RWPE2 (cell line): ENCODE data around the gene KAZN.

Experiments used
- ATAC-seq: fragments of 200-7000 bp; cut with Tn5 transposase; 3 replicates; pipeline ENCODE4 v1.9.1; 2021; ENCODE audit warnings: low read depth
- DNase-seq: peaks from one replicate; pipeline ENCODE4 v3.0.0-alpha.2; 2020; ENCODE audit warnings: low spot score
- H3K27ac ChIP-seq: fragments of 450-650 bp; 2 replicates; pipeline ENCODE4 v1.5.1; 2017; ENCODE audit warnings: mild to moderate bottlenecking; ENCODE audit not compliant: poor library complexity, severe bottlenecking
- H3K27me3 ChIP-seq: fragments of 250-450 bp; sonication (Bioruptor Pico); 2 replicates; pipeline ENCODE4 v1.5.1; 2021; ENCODE audit warnings: mild to moderate bottlenecking, moderate library complexity; ENCODE audit not compliant: insufficient read depth, poor library complexity, severe bottlenecking
- H3K36me3 ChIP-seq: fragments of 250-450 bp; sonication (Bioruptor Pico); 2 replicates; pipeline ENCODE4 v1.5.1; 2020; ENCODE audit warnings: low read depth, mild to moderate bottlenecking, moderate library complexity
- H3K4me1 ChIP-seq: fragments of 250-450 bp; sonication (Bioruptor Pico); 2 replicates; pipeline ENCODE4 v1.5.1; 2021; ENCODE audit warnings: mild to moderate bottlenecking, moderate library complexity; ENCODE audit not compliant: insufficient read depth, poor library complexity, severe bottlenecking
- H3K4me3 ChIP-seq: fragments of 250-450 bp; sonication (Bioruptor Pico); 2 replicates; pipeline ENCODE4 v1.5.1; 2021; ENCODE audit warnings: mild to moderate bottlenecking, moderate library complexity; ENCODE audit not compliant: severe bottlenecking
- H3K9me3 ChIP-seq: fragments of 250-450 bp; sonication (Bioruptor Pico); 2 replicates; pipeline ENCODE4 v1.5.1; 2021; ENCODE audit warnings: mild to moderate bottlenecking, moderate library complexity; ENCODE audit not compliant: severe bottlenecking
- TF ChIP-seq, protein P1 (sequence below): fragments of 450-650 bp; IDR thresholded peaks from one replicate; pipeline ENCODE4 v1.5.1; 2017; ENCODE audit warnings: mild to moderate bottlenecking, moderate library complexity; ENCODE audit not compliant: poor library complexity, severe bottlenecking

Gene KAZN

DNA sequence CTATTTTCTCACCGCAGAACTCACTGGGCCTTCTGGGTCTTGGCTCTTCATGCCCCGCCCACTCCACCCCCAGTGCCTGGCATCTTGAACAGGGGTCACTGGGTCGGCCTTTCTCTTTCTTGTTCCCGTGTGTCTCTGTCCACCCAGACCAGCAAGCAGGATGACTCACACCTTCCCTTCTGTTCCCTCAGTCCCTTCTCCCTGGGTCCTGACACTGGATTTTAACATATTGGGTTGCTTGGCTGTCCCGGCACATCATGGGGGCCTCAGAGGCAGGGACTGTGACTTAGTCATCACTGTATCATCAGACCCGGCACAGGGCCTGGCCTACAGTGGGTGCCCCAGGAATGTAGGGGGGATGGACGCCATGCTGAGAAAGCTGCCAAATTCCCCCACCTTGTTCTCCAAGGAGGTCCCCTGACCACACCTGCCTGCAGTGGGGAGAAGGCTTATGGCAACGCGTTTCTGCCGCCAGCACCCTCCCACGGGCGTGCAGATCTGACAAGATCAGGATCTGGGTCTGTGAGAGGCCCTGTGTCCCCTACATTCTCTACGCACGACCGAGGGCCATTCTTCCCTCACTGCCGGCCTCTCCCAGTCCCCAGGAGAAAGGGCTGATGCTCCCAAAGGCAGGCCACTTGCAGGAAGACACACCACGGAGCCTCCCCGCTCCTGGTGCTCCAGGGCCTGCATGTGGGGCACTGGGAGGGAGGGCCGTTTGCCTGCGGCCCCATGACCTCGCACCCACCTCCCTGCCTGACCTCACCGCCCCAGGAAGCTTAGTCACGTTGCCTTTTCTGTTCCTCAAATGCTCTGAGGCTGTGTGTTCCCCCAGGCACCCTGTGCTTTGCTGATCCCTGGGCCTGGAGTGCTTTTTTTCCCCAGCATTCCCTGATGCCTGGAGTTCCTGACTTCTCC, 397.9 kb downstream of the KAZN start:
- Histone ChIP-seq H3K27ac (peak overlapping the region; percentile 11), H3K4me1 (peaks cover 17% of the 10 kb centered on the region), H3K36me3 (no peaks in the 10 kb centered on the region), H3K4me3 (no peak overlapping the region), H3K27me3 (no peaks in the 10 kb centered on the region), H3K9me3 (no peaks in the 10 kb centered on the region)
- ATAC-seq = peak; percentile 58
- no peak for DNase-seq
- TF ChIP-seq, protein P1, sequence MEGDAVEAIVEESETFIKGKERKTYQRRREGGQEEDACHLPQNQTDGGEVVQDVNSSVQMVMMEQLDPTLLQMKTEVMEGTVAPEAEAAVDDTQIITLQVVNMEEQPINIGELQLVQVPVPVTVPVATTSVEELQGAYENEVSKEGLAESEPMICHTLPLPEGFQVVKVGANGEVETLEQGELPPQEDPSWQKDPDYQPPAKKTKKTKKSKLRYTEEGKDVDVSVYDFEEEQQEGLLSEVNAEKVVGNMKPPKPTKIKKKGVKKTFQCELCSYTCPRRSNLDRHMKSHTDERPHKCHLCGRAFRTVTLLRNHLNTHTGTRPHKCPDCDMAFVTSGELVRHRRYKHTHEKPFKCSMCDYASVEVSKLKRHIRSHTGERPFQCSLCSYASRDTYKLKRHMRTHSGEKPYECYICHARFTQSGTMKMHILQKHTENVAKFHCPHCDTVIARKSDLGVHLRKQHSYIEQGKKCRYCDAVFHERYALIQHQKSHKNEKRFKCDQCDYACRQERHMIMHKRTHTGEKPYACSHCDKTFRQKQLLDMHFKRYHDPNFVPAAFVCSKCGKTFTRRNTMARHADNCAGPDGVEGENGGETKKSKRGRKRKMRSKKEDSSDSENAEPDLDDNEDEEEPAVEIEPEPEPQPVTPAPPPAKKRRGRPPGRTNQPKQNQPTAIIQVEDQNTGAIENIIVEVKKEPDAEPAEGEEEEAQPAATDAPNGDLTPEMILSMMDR = no peak

DNA sequence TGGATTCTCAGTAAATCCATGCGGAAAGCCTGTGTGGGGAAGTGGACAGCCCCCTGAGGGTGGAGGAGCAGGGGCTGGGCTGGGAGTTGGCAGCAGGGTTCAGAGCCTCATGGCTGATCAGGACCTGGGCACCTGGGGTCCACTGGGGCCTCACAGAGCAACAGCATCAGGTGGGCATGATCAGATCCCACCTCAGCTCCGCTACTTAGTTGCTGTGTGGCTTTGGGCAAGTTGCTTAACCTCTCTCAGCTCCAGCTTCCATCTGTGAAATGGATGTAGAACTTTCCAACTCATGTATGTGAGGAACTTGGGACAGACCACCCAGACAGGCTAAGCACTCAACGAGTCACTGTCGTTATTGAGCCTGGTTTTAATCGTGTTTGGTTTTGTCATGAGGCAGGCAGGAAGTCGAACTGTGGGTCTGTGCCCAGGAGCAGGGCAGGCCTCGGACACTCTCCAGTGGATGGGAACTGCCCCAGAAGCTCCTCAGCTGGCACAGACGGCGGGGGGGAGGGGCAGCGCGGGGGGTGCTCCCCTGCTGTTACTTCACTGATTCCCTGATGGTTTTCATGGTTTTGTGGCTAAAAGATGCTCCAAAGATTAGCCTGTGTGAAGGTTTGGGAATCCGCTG, 399.3 kb downstream of the KAZN start:
- H3K4me3 ChIP-seq = no peak overlapping the region

GRCh38 chr1:14999441-14999840, 401.0 kb downstream of the KAZN start:
- H3K27ac ChIP-seq = no peak overlapping the region
- ATAC-seq (no peak), DNase-seq (no peak)
- no peaks in the 10 kb centered on the region for H3K27me3 ChIP-seq
- no peaks in the 10 kb centered on the region for H3K9me3 ChIP-seq
- TF ChIP-seq, protein P1 = no peak
- peaks cover 17% of the 10 kb centered on the region for H3K4me1 ChIP-seq
- H3K4me3 ChIP-seq = no peak overlapping the region
- H3K36me3 ChIP-seq = no peaks in the 10 kb centered on the region

More for the DNA sequence above, 399.3 kb downstream of the KAZN start:
- TF ChIP-seq, protein P1 = no peak
- no peak for DNase-seq
- Histone ChIP-seq H3K9me3 (no peaks in the 10 kb centered on the region), H3K36me3 (no peaks in the 10 kb centered on the region), H3K27ac (no peak overlapping the region), H3K4me1 (peaks cover 17% of the 10 kb centered on the region), H3K27me3 (no peaks in the 10 kb centered on the region)
- ATAC-seq = no peak

GRCh38 chr1:15000030-15000429, 401.5 kb downstream of the KAZN start:
- no peaks in the 10 kb centered on the region for H3K9me3 ChIP-seq
- ATAC-seq (no peak), DNase-seq (no peak)
- no peaks in the 10 kb centered on the region for H3K27me3 ChIP-seq
- TF ChIP-seq, protein P1 = no peak
- no peaks in the 10 kb centered on the region for H3K36me3 ChIP-seq
- no peak overlapping the region for H3K27ac ChIP-seq
- no peak overlapping the region for H3K4me3 ChIP-seq
- peaks cover 17% of the 10 kb centered on the region for H3K4me1 ChIP-seq
